GM10248 (cell line): ENCODE measurements around the gene RIPK4.

ENCODE experiments used
- CTCF ChIA-PET: fragments of 300-600 bp; sonication (Branson Sonifier 250); formaldehyde crosslinking; extraction: SDS; loops from one replicate; lab custom pipeline; 2021; ENCODE audit warnings: antibody characterized with exemption; lab: Yijun Ruan, JAX
- POLR2A ChIA-PET: fragments of 350-650 bp; sonication (Branson Sonifier 250); formaldehyde crosslinking; extraction: SDS; loops from one replicate; lab custom pipeline; 2020; ENCODE audit warnings: antibody characterized with exemption; lab: Yijun Ruan, JAX
- DNase-seq: peaks from one replicate; pipeline ENCODE4 v3.0.0; 2012; ENCODE audit errors: extremely low spot score
- TF ChIP-seq, protein P1 (sequence below): IDR thresholded peaks from 2 replicates; pipeline ENCODE4 v1.5.1; 2012; ENCODE audit warnings: mild to moderate bottlenecking, low read depth; ENCODE audit errors: extremely low read depth, missing control alignments, control extremely low read depth

Gene RIPK4

DNA sequence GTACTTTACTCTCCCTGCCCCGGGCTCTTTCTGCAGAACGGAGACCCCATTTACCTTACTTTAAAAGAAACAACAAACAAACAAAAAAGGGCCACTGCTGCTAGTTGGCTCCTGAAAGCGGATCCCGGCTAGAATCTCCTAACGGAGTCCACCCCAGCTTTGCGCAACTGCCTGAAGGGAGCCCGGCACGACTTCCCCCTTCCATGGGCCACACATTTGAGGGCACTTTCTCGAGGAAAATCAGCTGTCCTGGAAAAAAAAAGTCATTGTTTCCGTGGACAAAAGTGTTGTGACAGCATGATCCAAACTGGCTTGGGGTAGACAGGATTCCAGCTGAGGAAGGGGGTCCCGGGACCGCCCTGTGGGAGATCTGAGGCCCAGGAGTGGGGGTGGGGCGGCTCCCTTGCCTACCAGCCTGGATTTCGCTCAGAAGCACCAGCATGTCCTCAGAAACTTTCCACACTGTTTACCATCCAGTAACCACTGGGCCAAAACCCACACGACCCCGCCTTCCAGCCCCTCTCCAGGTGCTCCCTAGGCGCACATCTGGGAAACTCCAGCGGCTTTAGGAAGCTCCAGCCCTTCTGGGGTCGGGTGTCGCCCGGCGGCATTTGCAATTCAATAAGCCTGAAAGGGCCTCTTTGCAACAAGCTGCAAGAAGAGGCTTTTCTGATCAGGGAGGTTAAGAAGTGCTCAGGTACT is 4.8 kb downstream of the RIPK4 start:
- ChIA-PET CTCF (interaction anchor here (1.5 kb wide), 1 partner anchor 55 kb away, joined by 4 read pairs; no protein-coding TSS in a partner anchor), POLR2A (no interaction called here)
- DNase-seq: no peak
- TF ChIP-seq, protein P1, sequence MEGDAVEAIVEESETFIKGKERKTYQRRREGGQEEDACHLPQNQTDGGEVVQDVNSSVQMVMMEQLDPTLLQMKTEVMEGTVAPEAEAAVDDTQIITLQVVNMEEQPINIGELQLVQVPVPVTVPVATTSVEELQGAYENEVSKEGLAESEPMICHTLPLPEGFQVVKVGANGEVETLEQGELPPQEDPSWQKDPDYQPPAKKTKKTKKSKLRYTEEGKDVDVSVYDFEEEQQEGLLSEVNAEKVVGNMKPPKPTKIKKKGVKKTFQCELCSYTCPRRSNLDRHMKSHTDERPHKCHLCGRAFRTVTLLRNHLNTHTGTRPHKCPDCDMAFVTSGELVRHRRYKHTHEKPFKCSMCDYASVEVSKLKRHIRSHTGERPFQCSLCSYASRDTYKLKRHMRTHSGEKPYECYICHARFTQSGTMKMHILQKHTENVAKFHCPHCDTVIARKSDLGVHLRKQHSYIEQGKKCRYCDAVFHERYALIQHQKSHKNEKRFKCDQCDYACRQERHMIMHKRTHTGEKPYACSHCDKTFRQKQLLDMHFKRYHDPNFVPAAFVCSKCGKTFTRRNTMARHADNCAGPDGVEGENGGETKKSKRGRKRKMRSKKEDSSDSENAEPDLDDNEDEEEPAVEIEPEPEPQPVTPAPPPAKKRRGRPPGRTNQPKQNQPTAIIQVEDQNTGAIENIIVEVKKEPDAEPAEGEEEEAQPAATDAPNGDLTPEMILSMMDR: no peak

DNA sequence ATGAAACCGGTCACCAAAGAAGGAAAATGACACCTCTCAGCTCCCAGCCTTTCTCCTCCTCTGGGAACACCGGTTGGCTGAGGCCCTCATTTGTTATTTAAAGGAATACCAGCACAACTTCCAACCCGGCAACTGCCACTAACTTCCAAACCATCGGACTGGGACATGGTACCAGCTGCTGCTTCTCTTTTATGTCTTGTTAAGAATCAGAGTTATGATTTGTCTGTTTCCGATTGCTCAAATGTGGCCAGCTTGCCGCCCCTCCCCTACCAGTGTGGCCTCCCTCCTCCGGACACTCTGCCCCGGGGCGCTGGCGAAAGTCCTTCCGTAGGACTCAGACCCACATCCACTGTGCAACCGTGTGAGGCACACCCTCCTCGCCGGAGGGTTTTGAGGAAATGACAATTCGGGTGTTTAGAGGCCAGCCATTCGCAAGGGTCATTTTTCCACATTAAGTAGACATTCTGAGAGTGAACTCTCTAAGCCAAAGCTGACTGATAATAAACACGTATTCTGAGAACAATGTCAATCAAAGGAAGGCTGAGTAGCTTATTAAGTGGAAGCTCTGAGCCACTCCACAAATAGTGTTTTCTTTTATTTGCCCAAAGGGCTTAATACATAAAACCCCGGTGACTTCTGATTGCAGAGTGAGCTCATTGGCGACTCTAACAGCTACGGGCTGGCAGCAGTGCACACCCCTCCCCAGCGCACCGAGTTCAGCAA is 5.5 kb downstream of the RIPK4 start:
- ChIA-PET CTCF (interaction anchor here (1.5 kb wide), 1 partner anchor 55 kb away, joined by 4 read pairs; no protein-coding TSS in a partner anchor), POLR2A (no interaction called here)
- no peak for DNase-seq
- TF ChIP-seq, protein P1: no peak

DNA sequence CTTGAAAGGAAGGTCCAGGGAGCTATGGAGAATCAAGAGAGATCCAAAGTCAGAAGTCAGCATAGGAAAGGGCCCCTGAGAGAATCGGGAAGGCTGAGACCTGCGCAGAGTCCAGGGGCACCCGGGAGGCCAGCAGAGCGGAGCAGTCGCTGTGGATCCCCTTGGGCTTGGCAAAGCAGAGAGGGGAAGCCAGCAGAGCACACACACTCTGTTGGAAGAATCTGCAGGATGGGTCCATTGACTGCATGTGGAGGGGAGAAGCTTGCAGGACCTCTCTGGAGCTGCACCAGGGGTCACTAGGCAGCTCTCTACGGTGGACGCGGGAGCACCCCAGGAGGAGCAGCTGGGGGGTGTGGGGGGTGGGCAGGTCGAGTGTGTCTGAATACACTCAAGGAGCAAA is 6.4 kb downstream of the RIPK4 start:
- DNase-seq: no peak
- ChIA-PET POLR2A (no interaction called here), CTCF (interaction anchor here (1.5 kb wide), 1 partner anchor 56 kb away, joined by 4 read pairs; no protein-coding TSS in a partner anchor)
- TF ChIP-seq, protein P1: no peak

DNA sequence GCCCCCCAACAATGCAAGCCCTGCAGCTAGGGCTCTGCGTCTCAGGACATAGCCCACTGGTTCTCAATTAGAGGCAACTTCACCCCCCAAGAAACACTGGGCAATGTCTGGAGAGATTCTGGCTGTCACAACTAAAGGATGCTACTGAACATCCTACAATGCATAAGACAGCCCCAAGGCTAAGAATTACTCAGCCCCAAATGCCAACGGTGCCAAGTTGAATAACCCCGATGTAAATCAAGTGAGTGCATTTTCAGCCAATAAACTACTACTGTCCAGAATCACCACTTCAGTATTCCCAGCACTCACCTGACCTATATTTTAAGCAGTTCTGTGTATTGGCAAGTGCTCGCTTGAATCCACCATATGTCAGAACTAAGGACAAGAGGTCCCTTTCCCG is 6.9 kb downstream of the RIPK4 start:
- no peak for DNase-seq
- ChIA-PET CTCF (no interaction called here), POLR2A (no interaction called here)
- TF ChIP-seq, protein P1: no peak

DNA sequence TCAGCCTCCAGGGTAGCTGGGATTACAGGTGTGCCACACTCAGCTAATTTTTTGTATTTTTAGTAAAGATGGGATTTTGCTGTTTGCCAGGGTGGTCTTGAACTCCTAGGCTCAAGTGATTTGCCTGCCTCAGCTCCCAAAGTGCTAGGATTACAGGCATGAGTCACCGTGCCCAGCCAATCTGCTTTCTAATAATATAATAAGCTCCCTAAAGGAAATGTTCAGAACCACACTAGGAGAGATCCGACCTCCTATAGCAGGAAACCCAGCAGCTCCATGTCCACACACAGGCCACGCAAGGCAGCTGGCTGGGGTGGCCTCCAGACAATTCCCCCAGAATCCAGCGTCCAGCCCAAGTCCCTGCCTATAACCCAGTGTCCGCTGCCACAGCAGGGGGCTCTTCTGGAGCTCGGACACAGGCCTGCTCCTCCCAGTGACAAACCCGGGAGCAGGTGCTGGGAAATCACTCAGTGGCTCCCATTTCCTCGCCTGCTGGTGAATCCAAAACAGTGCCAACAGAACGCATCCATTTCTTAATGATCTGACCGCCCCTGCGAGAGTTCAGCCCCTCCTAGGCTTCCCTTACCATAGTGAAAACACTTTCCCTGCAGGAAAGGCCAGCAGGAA is 7.5 kb downstream of the RIPK4 start:
- ChIA-PET POLR2A (no interaction called here), CTCF (no interaction called here)
- no peak for DNase-seq
- TF ChIP-seq, protein P1: no peak

DNA sequence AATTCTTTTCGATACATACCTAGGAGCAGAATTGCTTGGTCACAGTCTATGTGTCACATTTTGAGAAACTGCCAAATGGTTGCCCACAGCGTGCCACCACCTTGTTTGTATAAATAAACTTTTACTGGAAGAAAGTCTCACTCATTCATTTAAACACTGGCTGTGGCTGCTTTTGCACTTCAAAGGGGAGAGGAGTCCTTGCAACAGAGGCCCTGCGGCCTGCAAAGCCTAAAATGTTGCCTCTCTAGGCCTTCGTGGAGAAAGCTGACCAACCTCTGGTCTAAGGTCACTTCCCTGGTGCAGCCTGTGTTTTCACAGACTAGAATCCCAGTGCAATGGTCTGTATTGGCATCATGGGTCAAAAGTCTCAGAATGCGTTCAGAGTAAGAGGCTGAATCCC is 8.3 kb downstream of the RIPK4 start:
- POLR2A ChIA-PET: no interaction called here
- TF ChIP-seq, protein P1: no peak
- DNase-seq: no peak
- CTCF ChIA-PET: no interaction called here
